ENCODE results near the gene KRTAP5-2. TPM values are rescaled to one million over a fixed set of nuclear protein-coding genes. Genes with fewer than 3 reads are reported as not detected.
"Not testable (repeated sequence)": the region's sequence is repeated elsewhere in the genome, so short reads cannot be mapped to it uniquely, and the experiment has no call there.

KRTAP5-2 gene
- total RNA-seq, 1 experiment from 2014 or later, result not detected

GRCh38 chr11:1608363-1608762 lies 10.3 kb upstream of the KRTAP5-2 start, which contains the start of gene KRTAP5-3:
KRTAP5-3 (minus strand) TSS chr11:1608463; CDS start chr11:1608385, 78 bp downstream.
- DNase-seq, result no peak
- no peak within 1 kb of the TSS for H3K27ac ChIP-seq (ENCODE audit: low read length)
- no peak for ATAC-seq
- no peak for TF ChIP-seq EZH2phosphoT487 (IDR thresholded peaks at IDR 0.05; ENCODE audit: borderline replicate concordance, low read length)
- TF ChIP-seq CTCF (conservative IDR thresholded peaks at IDR 0.05; ENCODE audit: low read depth, low read length), result no peak
- TF ChIP-seq EZH2 (IDR thresholded peaks at IDR 0.05; ENCODE audit: low read length, unreplicated experiment), result no peak
- no peak within 1 kb of the TSS for H3K9ac ChIP-seq (ENCODE audit: low read length)
- no peaks in the 10 kb centered on the region for H4K20me1 ChIP-seq (ENCODE audit: low read length)
- no peak within 1 kb of the TSS for H3K4me3 ChIP-seq (ENCODE audit: low read length)
- peaks cover 20% of the 10 kb centered on the region for H3K27me3 ChIP-seq (ENCODE audit: low read length)
- H3K9me2 ChIP-seq (replicated peaks; ENCODE audit: low read length), result no peaks in the 10 kb centered on the region
- no peaks in the 10 kb centered on the region for H3K36me3 ChIP-seq (ENCODE audit: low read depth, low read length)
- no peaks in the 10 kb centered on the region for H3K9me3 ChIP-seq (ENCODE audit: low read length)
- no peaks in the 10 kb centered on the region for H3K4me1 ChIP-seq (ENCODE audit: insufficient read depth, low read length)
- H2AFZ ChIP-seq (ENCODE audit: low read length), result no peak within 1 kb of the TSS
- CTCF ChIA-PET, result no interaction called here
- POLR2A ChIA-PET (ENCODE audit: unreplicated experiment), result interaction anchor here (0.6 kb wide), 1 partner anchor 24 kb away, joined by 26 read pairs; no protein-coding TSS in a partner anchor
- H3F3A ChIP-seq (ENCODE audit: low read length, unreplicated experiment), result no peaks in the 10 kb centered on the region
- no peaks in the 10 kb centered on the region for H3K79me2 ChIP-seq (ENCODE audit: low read length)
- no peak within 1 kb of the TSS for H3K4me2 ChIP-seq (ENCODE audit: low read length)
- intact Hi-C loops (cut with micrococcal nuclease), result no loop called here
- BruUV-seq (replicated peaks), result no TSS peak

- H3K36me3 ChIP-seq (ENCODE audit: low read depth, low read length); H3K9me3 ChIP-seq (ENCODE audit: low read length); DNase-seq; H2AFZ ChIP-seq (ENCODE audit: low read length); H3K9ac ChIP-seq (ENCODE audit: low read length); H3K79me2 ChIP-seq (ENCODE audit: low read length); H3K4me3 ChIP-seq (ENCODE audit: low read length); intact Hi-C loops (cut with micrococcal nuclease); ATAC-seq; H3F3A ChIP-seq (ENCODE audit: low read length, unreplicated experiment); H3K27ac ChIP-seq (ENCODE audit: low read length); H3K9me2 ChIP-seq (replicated peaks; ENCODE audit: low read length); H3K4me2 ChIP-seq (ENCODE audit: low read length); H3K4me1 ChIP-seq (ENCODE audit: insufficient read depth, low read length); CTCF ChIA-PET; BruUV-seq (replicated peaks); H4K20me1 ChIP-seq (ENCODE audit: low read length): not testable (repeated sequence)
- POLR2A ChIA-PET (ENCODE audit: unreplicated experiment), result interaction anchor here (0.6 kb wide), 1 partner anchor 24 kb away, joined by 26 read pairs; no protein-coding TSS in a partner anchor
- H3K27me3 ChIP-seq (ENCODE audit: low read length), result peaks cover 16% of the 10 kb centered on the region
These were observed 9.8 kb upstream of the KRTAP5-2 start for GRCh38 chr11:1607901-1608300.

- intact Hi-C loops (cut with micrococcal nuclease); H3K4me3 ChIP-seq (ENCODE audit: low read length); H3K4me1 ChIP-seq (ENCODE audit: insufficient read depth, low read length); H2AFZ ChIP-seq (ENCODE audit: low read length); POLR2A ChIA-PET (ENCODE audit: unreplicated experiment); H3K36me3 ChIP-seq (ENCODE audit: low read depth, low read length); H3F3A ChIP-seq (ENCODE audit: low read length, unreplicated experiment); H3K9ac ChIP-seq (ENCODE audit: low read length); H4K20me1 ChIP-seq (ENCODE audit: low read length); ATAC-seq; CTCF ChIA-PET; DNase-seq; BruUV-seq (replicated peaks); H3K9me3 ChIP-seq (ENCODE audit: low read length); H3K9me2 ChIP-seq (replicated peaks; ENCODE audit: low read length); H3K4me2 ChIP-seq (ENCODE audit: low read length); H3K27ac ChIP-seq (ENCODE audit: low read length); H3K79me2 ChIP-seq (ENCODE audit: low read length): not testable (repeated sequence)
- H3K27me3 ChIP-seq (ENCODE audit: low read length), result peaks cover 16% of the 10 kb centered on the region
These were observed 9.2 kb upstream of the KRTAP5-2 start for GRCh38 chr11:1607156-1607845.

- H3K27ac ChIP-seq (ENCODE audit: low read length); H3K36me3 ChIP-seq (ENCODE audit: low read depth, low read length); ATAC-seq; DNase-seq; intact Hi-C loops (cut with micrococcal nuclease); H3K9me2 ChIP-seq (replicated peaks; ENCODE audit: low read length); H4K20me1 ChIP-seq (ENCODE audit: low read length); H3K4me1 ChIP-seq (ENCODE audit: insufficient read depth, low read length); POLR2A ChIA-PET (ENCODE audit: unreplicated experiment); H3K79me2 ChIP-seq (ENCODE audit: low read length); H2AFZ ChIP-seq (ENCODE audit: low read length); H3F3A ChIP-seq (ENCODE audit: low read length, unreplicated experiment); H3K4me2 ChIP-seq (ENCODE audit: low read length); H3K9ac ChIP-seq (ENCODE audit: low read length); H3K9me3 ChIP-seq (ENCODE audit: low read length); BruUV-seq (replicated peaks); H3K4me3 ChIP-seq (ENCODE audit: low read length): not testable (repeated sequence)
- H3K27me3 ChIP-seq (ENCODE audit: low read length), result peaks cover 26% of the 10 kb centered on the region
- CTCF ChIA-PET, result interaction anchor here (1.2 kb wide), 1 partner anchor 11 kb away, joined by 3 read pairs; no protein-coding TSS in a partner anchor
These were observed 7.8 kb upstream of the KRTAP5-2 start for GRCh38 chr11:1605923-1606322.

Data from PC-3 (cell line).